Hepatic stellate cell (primary cell): Measurements from ENCODE around the gene ZNF322.

ENCODE experiments used
- DNase-seq: peaks from one replicate; pipeline ENCODE4 v3.0.0; 2011; ENCODE audit warnings: low spot score

ZNF322 gene

GRCh38 chr6:26588965-26589364 is 70.6 kb downstream of the ZNF322 start:
- DNase-seq, result no peak
